Measurements from ENCODE around the gene ASB10. TPM values are rescaled to one million over a fixed set of nuclear protein-coding genes. Genes with fewer than 3 reads are reported as not detected.

Gene ASB10
- total and polyA plus RNA-seq, 2 donors (not counting 1 experiment from before 2014, with no cell fraction given), result not detected

GRCh38 chr7:151131592-151132293 lies 55.3 kb downstream of the ASB10 start:
- H3K36me3 ChIP-seq (replicated peaks in 1 of 2; ENCODE audit: control extremely low read depth in 1 of 2, control insufficient read depth in 1 of 2, extremely low read depth in 1 of 2, insufficient read depth in 2 of 2, low read length in 1 of 2), result no peaks in the 10 kb centered on the region
- no peak for DNase-seq
- no peak for TF ChIP-seq CTCF (IDR thresholded peaks at IDR 0.05)
- TF ChIP-seq EZH2 (IDR thresholded peaks at IDR 0.05; ENCODE audit: borderline replicate concordance, insufficient read depth, low read depth, low read length, poor library complexity, severe bottlenecking), result no peak

DNA sequence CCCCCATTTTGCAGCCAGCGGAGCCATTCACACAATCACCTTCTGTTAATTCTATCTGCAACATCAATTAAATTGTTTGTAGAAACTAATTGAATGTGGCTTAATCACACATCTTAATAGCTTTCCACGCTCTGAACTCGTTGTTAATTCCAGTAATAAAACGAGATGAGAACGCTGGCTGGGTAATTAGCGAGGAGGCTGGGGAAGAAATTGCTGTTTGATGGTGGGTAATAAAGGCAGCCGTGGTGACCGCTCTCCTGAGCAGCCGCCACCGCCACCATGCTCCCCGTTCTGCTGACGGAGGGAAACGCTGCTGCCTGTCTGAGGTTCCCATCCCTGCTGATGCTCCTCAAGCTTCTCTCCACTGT lies 55.8 kb downstream of the ASB10 start:
- Histone ChIP-seq H3K9ac (ENCODE audit: low read length) (no peak overlapping the region), H3K4me2 (replicated peaks; ENCODE audit: low read depth, low read length, poor library complexity, severe bottlenecking) (no peak overlapping the region), H4K20me1 (ENCODE audit: control insufficient read depth, insufficient read depth, low read length, poor library complexity, severe bottlenecking) (no peaks in the 10 kb centered on the region), H3K79me2 (ENCODE audit: control insufficient read depth, insufficient read depth, low read length) (no peaks in the 10 kb centered on the region), H3K27ac (ENCODE audit: low read length in 2 of 2) (no peak overlapping the region), H3K9me3 (ENCODE audit: control extremely low read depth in 1 of 3, control insufficient read depth in 2 of 3, insufficient read depth in 1 of 3, low read length in 2 of 3) (no peaks in the 10 kb centered on the region), H2AFZ (ENCODE audit: insufficient read depth, low read depth, low read length, poor library complexity, severe bottlenecking) (no peak overlapping the region), H3K36me3 (replicated peaks in 1 of 2; ENCODE audit: control extremely low read depth in 1 of 2, control insufficient read depth in 1 of 2, extremely low read depth in 1 of 2, insufficient read depth in 2 of 2, low read length in 1 of 2) (no peaks in the 10 kb centered on the region), H3K4me1 (ENCODE audit: control insufficient read depth in 2 of 2, insufficient read depth in 2 of 2, low read length in 2 of 2) (no peaks in the 10 kb centered on the region), H3K4me3 (ENCODE audit: control extremely low read depth in 1 of 5, extremely low read depth in 1 of 5, insufficient read depth in 1 of 5, low read depth in 2 of 5, low read length in 4 of 5) (no peak overlapping the region), H3K27me3 (replicated peaks in 1 of 4; ENCODE audit: control extremely low read depth in 1 of 4, control insufficient read depth in 3 of 4, insufficient read depth in 4 of 4, low read length in 3 of 4) (no peaks in the 10 kb centered on the region)
- ChIA-PET CTCF (no interaction called here), POLR2A (no interaction called here)
- no peaks in the 10 kb centered on the region for H3K9me3 Mint-ChIP-seq (ENCODE audit: insufficient read depth)
- no peak for TF ChIP-seq EZH2 (IDR thresholded peaks at IDR 0.05; ENCODE audit: borderline replicate concordance, insufficient read depth, low read depth, low read length, poor library complexity, severe bottlenecking)
- TF ChIP-seq CTCF (IDR thresholded peaks at IDR 0.05), result no peak
- no peaks in the 10 kb centered on the region for H3K27me3 Mint-ChIP-seq
- H3K4me1 Mint-ChIP-seq, result no peaks in the 10 kb centered on the region
- intact Hi-C loops (cut with micrococcal nuclease), result no loop called here
- ATAC-seq (ENCODE audit: low read depth), result no peak
- H3K27ac Mint-ChIP-seq, result no peak overlapping the region
- no peak overlapping the region for H3K4me3 Mint-ChIP-seq
- DNase-seq, result no peak
- WGBS (ENCODE audit: insufficient coverage), result 96% methylated on average over 9 of the region's 13 CpGs

More at GRCh38 chr7:151131592-151132293, 55.3 kb downstream of the ASB10 start:
- Mint-ChIP-seq H3K27ac (no peak overlapping the region), H3K27me3 (no peaks in the 10 kb centered on the region), H3K9me3 (ENCODE audit: insufficient read depth) (no peaks in the 10 kb centered on the region), H3K4me3 (no peak overlapping the region), H3K4me1 (no peaks in the 10 kb centered on the region)
- 86% methylated on average over 19 of the region's 19 CpGs for WGBS (ENCODE audit: insufficient coverage)
- H4K20me1 ChIP-seq (ENCODE audit: control insufficient read depth, insufficient read depth, low read length, poor library complexity, severe bottlenecking), result no peaks in the 10 kb centered on the region
- H3K27me3 ChIP-seq (replicated peaks in 1 of 4; ENCODE audit: control extremely low read depth in 1 of 4, control insufficient read depth in 3 of 4, insufficient read depth in 4 of 4, low read length in 3 of 4), result no peaks in the 10 kb centered on the region
- no peak overlapping the region for H2AFZ ChIP-seq (ENCODE audit: insufficient read depth, low read depth, low read length, poor library complexity, severe bottlenecking)
- no peak overlapping the region for H3K27ac ChIP-seq (ENCODE audit: low read length in 2 of 2)
- H3K4me1 ChIP-seq (ENCODE audit: control insufficient read depth in 2 of 2, insufficient read depth in 2 of 2, low read length in 2 of 2), result no peaks in the 10 kb centered on the region
- no peaks in the 10 kb centered on the region for H3K9me3 ChIP-seq (ENCODE audit: control extremely low read depth in 1 of 3, control insufficient read depth in 2 of 3, insufficient read depth in 1 of 3, low read length in 2 of 3)
- H3K9ac ChIP-seq (ENCODE audit: low read length), result no peak overlapping the region
- no peak overlapping the region for H3K4me3 ChIP-seq (ENCODE audit: control extremely low read depth in 1 of 5, extremely low read depth in 1 of 5, insufficient read depth in 1 of 5, low read depth in 2 of 5, low read length in 4 of 5)
- no peak overlapping the region for H3K4me2 ChIP-seq (replicated peaks; ENCODE audit: low read depth, low read length, poor library complexity, severe bottlenecking)
- POLR2A ChIA-PET, result no interaction called here
- CTCF ChIA-PET, result interaction anchor here (1.9 kb wide), 1 partner anchor 8 kb away, joined by 6 read pairs; no protein-coding TSS in a partner anchor
- ATAC-seq (ENCODE audit: low read depth), result no peak
- no peaks in the 10 kb centered on the region for H3K79me2 ChIP-seq (ENCODE audit: control insufficient read depth, insufficient read depth, low read length)
- intact Hi-C loops (cut with micrococcal nuclease), result no loop called here
